Cardiac fibroblast (primary cell): Measurements from ENCODE around the gene NOP9.
A peak's percentile ranks its signal among the peaks of the same experiment; 100 is the strongest.

Experiments
- DNase-seq, 2 donors: peaks; one replicate each; pipeline versions ENCODE4 v3.0.0 to v3.0.0-alpha.2; 2010; ENCODE audit warnings: low read depth in 2 of 2
- H3K4me3 ChIP-seq, 2 donors: replicated peaks in 1 of 2; 1 replicate in 1 of 2; 2 replicates in 1 of 2; pipeline ENCODE4 v1.5.1; 2011; ENCODE audit warnings: low read depth in 2 of 2, low read length in 2 of 2, mild to moderate bottlenecking in 2 of 2, moderate library complexity in 1 of 2
- TF ChIP-seq, protein P1 (sequence below): IDR thresholded peaks from one replicate; pipeline ENCODE4 v1.5.1; 2011; ENCODE audit warnings: low read depth, mild to moderate bottlenecking, low read length, inconsistent platforms

NOP9 gene

DNA sequence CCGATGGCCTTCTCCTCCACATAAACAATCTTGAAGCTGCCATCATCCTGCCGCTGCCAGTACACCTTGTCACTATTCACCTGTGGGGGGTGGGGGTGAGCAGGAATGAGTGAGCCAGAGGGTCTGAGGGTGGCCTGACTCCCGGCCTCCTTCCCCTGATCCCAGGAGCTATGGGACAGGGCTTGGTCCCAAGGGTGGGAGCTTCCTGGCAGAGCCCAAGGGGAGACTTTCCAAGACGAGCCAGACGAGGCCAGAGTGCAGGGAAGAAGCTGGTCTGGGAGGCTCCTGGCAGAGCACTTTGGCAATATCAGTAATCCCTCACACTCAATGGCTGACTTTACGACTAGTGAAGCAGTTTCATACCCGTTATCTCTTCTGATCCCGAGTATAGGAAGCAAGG lies 44.2 kb upstream of the NOP9 start:
- H3K4me3 ChIP-seq = no peak overlapping the region
- DNase-seq = no peak
- TF ChIP-seq, protein P1, sequence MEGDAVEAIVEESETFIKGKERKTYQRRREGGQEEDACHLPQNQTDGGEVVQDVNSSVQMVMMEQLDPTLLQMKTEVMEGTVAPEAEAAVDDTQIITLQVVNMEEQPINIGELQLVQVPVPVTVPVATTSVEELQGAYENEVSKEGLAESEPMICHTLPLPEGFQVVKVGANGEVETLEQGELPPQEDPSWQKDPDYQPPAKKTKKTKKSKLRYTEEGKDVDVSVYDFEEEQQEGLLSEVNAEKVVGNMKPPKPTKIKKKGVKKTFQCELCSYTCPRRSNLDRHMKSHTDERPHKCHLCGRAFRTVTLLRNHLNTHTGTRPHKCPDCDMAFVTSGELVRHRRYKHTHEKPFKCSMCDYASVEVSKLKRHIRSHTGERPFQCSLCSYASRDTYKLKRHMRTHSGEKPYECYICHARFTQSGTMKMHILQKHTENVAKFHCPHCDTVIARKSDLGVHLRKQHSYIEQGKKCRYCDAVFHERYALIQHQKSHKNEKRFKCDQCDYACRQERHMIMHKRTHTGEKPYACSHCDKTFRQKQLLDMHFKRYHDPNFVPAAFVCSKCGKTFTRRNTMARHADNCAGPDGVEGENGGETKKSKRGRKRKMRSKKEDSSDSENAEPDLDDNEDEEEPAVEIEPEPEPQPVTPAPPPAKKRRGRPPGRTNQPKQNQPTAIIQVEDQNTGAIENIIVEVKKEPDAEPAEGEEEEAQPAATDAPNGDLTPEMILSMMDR = no peak

DNA sequence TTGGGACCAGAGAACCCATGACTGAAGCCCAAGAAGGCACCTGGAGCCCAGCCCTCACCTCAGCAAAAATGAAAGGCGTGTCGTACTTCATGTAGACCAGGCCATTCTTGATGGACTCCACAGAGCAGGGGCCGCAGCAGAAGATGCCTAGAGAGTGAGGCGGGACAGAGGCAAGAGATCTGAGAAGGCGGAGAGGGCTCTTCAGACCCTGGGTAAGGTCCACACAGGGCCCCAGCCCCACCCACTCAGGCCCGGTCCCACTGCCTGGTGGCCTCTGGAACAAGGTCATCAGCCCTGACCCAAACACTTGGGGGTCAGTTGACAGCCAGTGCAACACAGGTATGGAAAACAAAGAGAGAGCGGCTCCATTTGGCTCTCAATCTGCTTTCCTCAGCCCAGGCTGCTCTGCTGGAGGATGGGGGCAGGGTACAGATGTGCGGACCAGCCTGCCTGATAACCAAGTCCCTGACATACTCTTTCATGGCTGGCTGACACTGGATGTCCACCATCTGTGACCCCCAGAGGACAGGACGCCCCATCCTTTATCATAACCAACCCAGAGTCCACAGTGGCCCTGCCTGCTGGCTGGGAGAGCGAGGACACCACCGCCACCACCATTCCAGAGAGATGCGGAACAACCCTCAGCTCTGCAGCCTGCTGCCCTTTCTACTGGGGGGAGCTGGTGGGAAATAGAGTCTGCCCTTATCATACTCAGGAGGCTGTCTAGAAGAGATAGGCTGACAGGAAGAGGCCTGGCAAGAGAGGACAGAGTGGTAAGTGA lies 43.5 kb upstream of the NOP9 start:
- no peak overlapping the region for H3K4me3 ChIP-seq
- no peak for DNase-seq
- TF ChIP-seq, protein P1 = no peak

DNA sequence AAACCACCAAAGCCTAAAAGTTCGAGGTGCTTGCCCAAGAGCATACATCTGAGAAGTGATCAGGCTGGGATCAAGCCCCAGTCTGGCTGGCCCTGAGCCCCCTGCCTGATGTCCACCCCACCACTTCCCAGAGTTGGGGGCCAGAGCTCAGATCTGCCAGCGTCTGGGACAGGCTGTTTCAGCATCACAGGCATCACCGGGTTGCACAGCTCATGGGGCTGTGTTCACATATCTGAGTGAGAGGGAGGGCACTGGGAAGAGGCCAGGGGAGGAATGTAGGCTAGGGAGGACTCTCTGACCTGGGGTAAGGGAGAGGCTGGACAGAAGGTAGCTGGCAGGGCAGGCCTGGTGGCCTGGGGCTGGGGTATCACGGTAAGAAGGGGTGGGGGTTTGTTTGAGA lies 42.7 kb upstream of the NOP9 start:
- no peak overlapping the region for H3K4me3 ChIP-seq
- no peak for DNase-seq
- TF ChIP-seq, protein P1 = no peak

DNA sequence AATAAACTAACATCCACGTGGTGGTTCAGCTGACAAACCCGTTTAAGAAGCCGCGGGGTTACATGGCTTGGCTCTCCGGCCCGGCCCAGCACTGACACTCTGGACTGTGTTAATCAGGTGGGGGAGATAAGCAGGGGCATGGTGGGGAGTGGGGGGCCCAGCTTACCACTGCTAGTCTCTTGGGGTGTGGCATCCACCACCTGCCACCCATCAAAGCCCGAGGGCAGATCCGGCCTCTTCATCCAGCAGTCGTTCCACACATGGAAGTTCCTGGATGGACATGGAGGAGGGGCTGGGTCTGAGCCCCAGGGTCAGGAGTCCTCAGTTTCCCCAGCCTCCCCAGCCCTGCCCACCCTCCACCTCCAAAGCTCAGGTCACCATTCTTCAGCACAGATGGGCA lies 41.5 kb upstream of the NOP9 start:
- TF ChIP-seq, protein P1 = no peak
- DNase-seq = no peak
- no peak overlapping the region for H3K4me3 ChIP-seq

DNA sequence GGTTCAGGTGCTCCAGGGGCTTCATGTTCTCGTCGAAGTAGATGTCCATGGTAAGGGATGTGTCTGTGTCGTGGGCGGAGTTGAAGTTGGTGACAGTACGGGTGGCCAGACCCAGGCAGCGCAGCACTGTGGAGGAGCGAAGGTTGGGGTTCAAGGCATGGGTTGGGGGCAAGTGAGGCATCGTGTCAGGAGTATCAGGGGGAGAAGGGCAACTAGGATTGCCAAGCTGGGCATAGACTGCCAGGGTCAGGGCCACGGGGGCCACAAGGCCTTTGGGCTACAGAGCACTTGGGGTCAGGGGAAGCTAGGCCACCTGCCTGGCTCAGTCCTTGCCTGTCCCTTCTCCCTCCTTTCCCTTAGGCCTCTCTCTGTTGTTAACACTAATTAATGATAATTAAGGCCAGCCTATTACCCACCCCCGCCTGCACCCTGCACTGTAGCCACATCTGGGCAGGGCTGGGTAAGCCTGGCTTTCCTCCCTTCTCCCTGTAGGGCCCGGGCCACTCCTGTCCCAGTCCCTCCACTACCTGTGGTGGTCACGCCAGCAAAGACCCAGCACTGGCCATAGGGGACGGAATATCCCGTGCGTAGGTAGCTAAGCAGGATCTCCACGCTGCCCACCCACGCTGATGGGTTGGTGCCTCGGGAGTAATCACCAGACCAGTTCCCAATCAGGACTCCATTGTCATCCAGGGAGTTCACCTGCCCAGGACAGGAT lies 40.9 kb upstream of the NOP9 start:
- TF ChIP-seq, protein P1 = no peak
- no peak for DNase-seq
- H3K4me3 ChIP-seq = no peak overlapping the region

DNA sequence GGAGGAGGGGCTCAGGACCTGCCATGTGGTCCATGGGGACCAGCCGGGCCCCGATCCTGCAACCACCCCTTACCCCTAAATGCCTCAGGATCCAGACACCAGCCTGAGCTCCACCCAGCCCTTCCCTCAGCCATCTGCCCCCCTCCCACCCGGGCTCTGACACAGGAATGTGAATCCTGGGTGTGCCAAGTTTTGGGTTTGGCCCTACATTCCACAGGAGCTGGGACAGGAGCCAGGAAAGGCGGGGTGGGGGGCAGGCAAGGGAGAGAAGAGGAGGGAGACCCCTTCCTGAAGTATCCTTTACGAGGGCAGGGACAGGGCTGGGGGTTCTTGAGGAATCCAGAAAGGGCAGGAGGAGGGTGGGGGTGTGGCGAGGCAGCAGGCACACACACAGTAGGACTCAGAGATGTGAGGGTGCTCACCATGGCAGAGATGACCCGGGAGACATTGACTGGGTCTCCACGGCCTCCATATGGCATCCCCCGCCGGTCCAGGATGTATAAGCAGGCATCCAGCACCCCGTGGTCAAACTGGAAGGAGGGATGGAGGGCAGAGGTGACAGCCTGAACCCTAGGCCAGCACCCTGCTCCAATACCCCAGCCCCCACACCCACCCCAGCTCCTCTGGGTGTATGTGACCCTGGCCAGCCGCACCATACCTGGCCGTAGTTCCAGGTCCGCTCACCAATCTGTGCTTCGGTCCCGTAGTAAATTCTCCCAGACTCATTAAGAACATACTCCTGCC lies 40.2 kb upstream of the NOP9 start:
- TF ChIP-seq, protein P1 = no peak
- no peak overlapping the region for H3K4me3 ChIP-seq
- DNase-seq = peak; percentile 38 to 77
